ENCODE data around the gene KRT222. TPM values are rescaled to one million over a fixed set of nuclear protein-coding genes. Genes with fewer than 3 reads are reported as not detected.

KRT222 gene
- 0.45 to 0.76 TPM (median 0.49 TPM) in 3 replicates for polyA plus RNA-seq
- polyA plus RNA-seq (2011; ENCODE audit: low read depth) = 0.64 TPM
- 0.48 and 0.66 TPM in 2 replicates for polyA plus RNA-seq (2011; cell fraction: cytosol; rRNA removed)
- polyA plus RNA-seq (2011; cell fraction: nucleus; rRNA removed) = 0.47 and 0.63 TPM in 2 replicates
- 0.34 TPM in 1 of 2 replicates, not detected in the other for polyA plus RNA-seq (2012; ENCODE audit: low replicate concordance)
- 0.19 TPM in 1 of 3 replicates, not detected in the others for polyA minus RNA-seq
- polyA minus RNA-seq (2011; cell fraction: cytosol; rRNA and poly(A)+ RNA removed) = not detected
- polyA minus RNA-seq (2011; cell fraction: nucleus; rRNA and poly(A)+ RNA removed) = not detected in 2 replicates

DNA sequence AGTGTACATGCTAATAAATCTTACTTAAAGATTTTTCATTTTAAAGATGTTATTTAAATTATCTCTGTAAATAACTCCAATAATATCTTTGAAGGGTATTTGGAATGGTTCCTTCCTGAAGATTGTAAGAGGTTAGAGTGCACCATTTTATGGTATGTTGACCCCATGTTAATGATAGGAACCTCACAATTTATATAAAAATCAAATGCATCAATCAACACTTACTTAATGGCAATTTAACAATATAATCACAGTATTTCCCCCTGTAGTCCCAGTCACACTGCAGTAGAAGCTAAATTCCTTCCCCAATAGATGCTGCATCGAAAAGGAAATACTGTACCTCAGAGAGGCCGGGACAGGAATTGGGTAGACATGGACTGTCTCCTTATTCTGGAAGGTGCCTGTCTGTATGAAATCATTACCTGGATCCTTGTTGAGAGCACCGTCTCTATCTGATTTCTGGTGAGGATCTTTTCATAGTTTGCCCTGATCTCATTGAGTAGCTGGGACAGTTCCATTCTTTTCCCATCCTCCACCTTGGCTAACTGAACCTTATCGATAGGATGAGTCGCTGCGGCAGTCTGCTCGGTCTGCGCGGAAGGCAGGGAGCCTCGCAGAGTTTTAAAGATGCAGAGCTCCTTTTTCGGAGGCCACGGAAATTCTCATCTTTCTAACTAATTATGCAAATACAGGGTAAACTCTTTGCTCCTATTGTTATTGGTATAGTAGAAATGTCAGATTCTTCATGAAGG is at the start of gene KRT222:
Gene KRT222 (minus strand): TSS at position 596 of the 752 bp plus-strand sequence. CDS start 78 bp downstream, at position 518.
- H3K36me3 ChIP-seq (ENCODE audit: control insufficient read depth in 2 of 2, extremely low read depth in 1 of 2, insufficient read depth in 2 of 2, low read length in 2 of 2) = no peaks in the 10 kb centered on the region
- no peaks in the 10 kb centered on the region for H3K9me3 ChIP-seq (ENCODE audit: control insufficient read depth, low read depth, low read length)
- H3K4me1 ChIP-seq (ENCODE audit: control insufficient read depth, extremely low read depth, insufficient read depth, low read length) = peaks cover 4% of the 10 kb centered on the region
- DNase-seq (ENCODE audit: low read depth, low spot score) (no peak), FAIRE-seq (peak; percentile 17)
- H3K9ac ChIP-seq (ENCODE audit: control insufficient read depth, extremely low read depth, insufficient read depth, low read length) = no peak within 1 kb of the TSS
- TF ChIP-seq EZH2 (IDR thresholded peaks at IDR 0.05; ENCODE audit: low read length) = no peak
- TF ChIP-seq, protein P1, sequence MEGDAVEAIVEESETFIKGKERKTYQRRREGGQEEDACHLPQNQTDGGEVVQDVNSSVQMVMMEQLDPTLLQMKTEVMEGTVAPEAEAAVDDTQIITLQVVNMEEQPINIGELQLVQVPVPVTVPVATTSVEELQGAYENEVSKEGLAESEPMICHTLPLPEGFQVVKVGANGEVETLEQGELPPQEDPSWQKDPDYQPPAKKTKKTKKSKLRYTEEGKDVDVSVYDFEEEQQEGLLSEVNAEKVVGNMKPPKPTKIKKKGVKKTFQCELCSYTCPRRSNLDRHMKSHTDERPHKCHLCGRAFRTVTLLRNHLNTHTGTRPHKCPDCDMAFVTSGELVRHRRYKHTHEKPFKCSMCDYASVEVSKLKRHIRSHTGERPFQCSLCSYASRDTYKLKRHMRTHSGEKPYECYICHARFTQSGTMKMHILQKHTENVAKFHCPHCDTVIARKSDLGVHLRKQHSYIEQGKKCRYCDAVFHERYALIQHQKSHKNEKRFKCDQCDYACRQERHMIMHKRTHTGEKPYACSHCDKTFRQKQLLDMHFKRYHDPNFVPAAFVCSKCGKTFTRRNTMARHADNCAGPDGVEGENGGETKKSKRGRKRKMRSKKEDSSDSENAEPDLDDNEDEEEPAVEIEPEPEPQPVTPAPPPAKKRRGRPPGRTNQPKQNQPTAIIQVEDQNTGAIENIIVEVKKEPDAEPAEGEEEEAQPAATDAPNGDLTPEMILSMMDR (optimal IDR thresholded peaks at IDR 0.05 in 1 of 3, IDR thresholded peaks at IDR 0.05 in 1 of 3, conservative IDR thresholded peaks at IDR 0.05 in 1 of 3; ENCODE audit: extremely low read depth in 1 of 3, insufficient read depth in 2 of 3, low read length in 3 of 3) = no peak
- dilution Hi-C loops (cut with MboI; ENCODE audit: extremely low pct_ligation_motif_present, low sequenced_read_pairs) = no loop called here
- H2AFZ ChIP-seq (ENCODE audit: control insufficient read depth, low read length) = peak within 1 kb of the TSS; percentile 91
- H3K9me1 ChIP-seq (ENCODE audit: control insufficient read depth, extremely low read depth, insufficient read depth, low read length) = no peaks in the 10 kb centered on the region
- no peaks in the 10 kb centered on the region for H3K27me3 ChIP-seq (ENCODE audit: control insufficient read depth, extremely low read depth, insufficient read depth, low read length)
- H4K20me1 ChIP-seq (ENCODE audit: control insufficient read depth, extremely low read depth, insufficient read depth, low read length) = no peaks in the 10 kb centered on the region
- no peak within 1 kb of the TSS for H3K27ac ChIP-seq (ENCODE audit: control insufficient read depth, insufficient read depth, low read length)
- H3K4me2 ChIP-seq (ENCODE audit: control insufficient read depth, extremely low read depth, insufficient read depth, low read depth, low read length) = peak within 1 kb of the TSS; percentile 89
- H3K79me2 ChIP-seq (ENCODE audit: control insufficient read depth, insufficient read depth, low read length) = no peaks in the 10 kb centered on the region
- H3K4me3 ChIP-seq (ENCODE audit: control insufficient read depth in 2 of 3, extremely low read depth in 1 of 3, insufficient read depth in 2 of 3, low read depth in 1 of 3, low read length in 3 of 3) = peak within 1 kb of the TSS; percentile 26 to 69 (median 52)

DNA sequence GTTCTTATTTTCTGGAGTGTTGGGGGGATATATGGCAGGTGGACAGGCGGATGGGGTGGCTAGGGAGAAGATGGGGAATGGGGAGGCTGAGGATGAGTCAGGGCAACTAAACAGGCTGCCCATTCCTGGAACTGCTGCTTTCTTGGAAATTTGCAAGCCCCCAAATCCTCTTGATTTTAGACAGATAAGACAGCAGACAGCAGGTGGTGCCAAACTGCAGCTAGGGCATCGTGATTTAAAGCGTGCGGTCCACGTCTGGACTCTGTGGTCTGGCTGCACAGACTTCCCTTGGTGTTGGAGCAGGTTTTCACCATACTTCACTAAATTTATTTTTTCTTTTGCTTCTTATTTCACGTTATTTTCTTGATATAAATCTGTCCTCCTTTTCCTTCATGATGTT is 49.5 kb upstream of the KRT222 start:
- dilution Hi-C loops (cut with MboI; ENCODE audit: extremely low pct_ligation_motif_present, low sequenced_read_pairs) = no loop called here

More for the DNA sequence above, 49.5 kb upstream of the KRT222 start:
- no peak for DNase-seq (ENCODE audit: low read depth, low spot score)
- Histone ChIP-seq H3K9me3 (ENCODE audit: control insufficient read depth, low read depth, low read length) (no peaks in the 10 kb centered on the region), H3K4me2 (ENCODE audit: control insufficient read depth, extremely low read depth, insufficient read depth, low read depth, low read length) (no peak overlapping the region), H3K27me3 (ENCODE audit: control insufficient read depth, extremely low read depth, insufficient read depth, low read length) (no peaks in the 10 kb centered on the region), H3K9me1 (ENCODE audit: control insufficient read depth, extremely low read depth, insufficient read depth, low read length) (no peaks in the 10 kb centered on the region), H4K20me1 (ENCODE audit: control insufficient read depth, extremely low read depth, insufficient read depth, low read length) (no peaks in the 10 kb centered on the region), H2AFZ (ENCODE audit: control insufficient read depth, low read length) (no peak overlapping the region), H3K27ac (ENCODE audit: control insufficient read depth, insufficient read depth, low read length) (no peak overlapping the region), H3K79me2 (ENCODE audit: control insufficient read depth, insufficient read depth, low read length) (no peaks in the 10 kb centered on the region), H3K4me1 (ENCODE audit: control insufficient read depth, extremely low read depth, insufficient read depth, low read length) (no peaks in the 10 kb centered on the region), H3K9ac (ENCODE audit: control insufficient read depth, extremely low read depth, insufficient read depth, low read length) (no peak overlapping the region), H3K4me3 (ENCODE audit: control insufficient read depth in 2 of 3, extremely low read depth in 1 of 3, insufficient read depth in 2 of 3, low read depth in 1 of 3, low read length in 3 of 3) (no peak overlapping the region), H3K36me3 (ENCODE audit: control insufficient read depth in 2 of 2, extremely low read depth in 1 of 2, insufficient read depth in 2 of 2, low read length in 2 of 2) (no peaks in the 10 kb centered on the region)
- TF ChIP-seq EZH2 (IDR thresholded peaks at IDR 0.05; ENCODE audit: low read length) = no peak
- TF ChIP-seq, protein P1 (optimal IDR thresholded peaks at IDR 0.05 in 1 of 3, IDR thresholded peaks at IDR 0.05 in 1 of 3, conservative IDR thresholded peaks at IDR 0.05 in 1 of 3; ENCODE audit: extremely low read depth in 1 of 3, insufficient read depth in 2 of 3, low read length in 3 of 3) = no peak
- no peak for FAIRE-seq
